ENCODE data around the gene SLC35G4.
"Not testable (repeated sequence)": the region's sequence is repeated elsewhere in the genome, so short reads cannot be mapped to it uniquely, and the experiment has no call there.

Gene SLC35G4

DNA sequence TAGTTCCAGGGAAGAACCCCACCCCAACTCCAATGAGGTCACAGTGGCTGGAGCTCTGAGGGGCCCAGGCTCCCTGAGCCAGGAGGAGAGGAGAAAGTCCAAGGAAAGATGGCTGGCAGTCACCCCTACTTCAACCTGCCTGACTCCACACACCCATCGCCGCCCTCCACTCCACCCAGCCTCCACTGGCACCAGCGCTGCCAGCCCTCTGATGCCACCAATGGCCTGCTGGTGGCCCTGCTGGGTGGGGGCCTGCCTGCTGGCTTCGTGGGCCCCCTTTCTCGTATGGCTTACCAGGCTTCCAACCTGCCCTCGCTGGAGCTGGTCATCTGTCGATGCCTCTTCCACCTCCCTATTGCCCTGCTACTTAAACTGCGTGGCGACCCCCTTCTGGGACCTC lies at the start of gene SLC35G4:
SLC35G4 (plus strand) TSS at position 109 of the 400 bp plus-strand sequence; CDS start at position 109, 0 bp downstream.
- DNase-seq, result not testable (repeated sequence)

- DNase-seq, result no peak
Observed at GRCh38 chr18:11561293-11561692, 48.1 kb upstream of the SLC35G4 start.

GRCh38 chr18:11565716-11566115 lies 43.7 kb upstream of the SLC35G4 start:
- DNase-seq, result no peak

- DNase-seq, result no peak
Observed at GRCh38 chr18:11566236-11566965, 43.0 kb upstream of the SLC35G4 start.

DNA sequence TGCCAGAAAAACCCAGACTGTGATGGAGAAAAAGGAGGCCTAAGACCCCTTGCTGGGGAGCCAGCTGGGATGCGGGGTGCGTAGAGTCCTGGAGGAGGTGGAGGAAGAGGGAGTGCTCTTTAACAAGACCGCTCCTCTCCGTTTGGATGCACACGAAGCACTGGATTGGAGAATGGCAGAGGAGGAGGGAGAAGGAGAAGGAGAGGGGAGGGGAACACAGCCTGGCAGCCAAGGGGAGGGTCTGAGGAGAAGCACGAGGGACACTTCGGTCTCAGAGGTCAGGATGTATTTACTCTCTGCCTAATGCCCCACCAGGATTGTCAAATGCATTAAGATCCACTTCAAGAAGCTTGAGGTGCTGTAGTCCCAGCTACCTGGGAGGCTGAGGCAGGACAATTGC lies 42.0 kb upstream of the SLC35G4 start:
- no peak for DNase-seq

GRCh38 chr18:11570073-11570588 lies 39.3 kb upstream of the SLC35G4 start:
- no peak for DNase-seq

DNA sequence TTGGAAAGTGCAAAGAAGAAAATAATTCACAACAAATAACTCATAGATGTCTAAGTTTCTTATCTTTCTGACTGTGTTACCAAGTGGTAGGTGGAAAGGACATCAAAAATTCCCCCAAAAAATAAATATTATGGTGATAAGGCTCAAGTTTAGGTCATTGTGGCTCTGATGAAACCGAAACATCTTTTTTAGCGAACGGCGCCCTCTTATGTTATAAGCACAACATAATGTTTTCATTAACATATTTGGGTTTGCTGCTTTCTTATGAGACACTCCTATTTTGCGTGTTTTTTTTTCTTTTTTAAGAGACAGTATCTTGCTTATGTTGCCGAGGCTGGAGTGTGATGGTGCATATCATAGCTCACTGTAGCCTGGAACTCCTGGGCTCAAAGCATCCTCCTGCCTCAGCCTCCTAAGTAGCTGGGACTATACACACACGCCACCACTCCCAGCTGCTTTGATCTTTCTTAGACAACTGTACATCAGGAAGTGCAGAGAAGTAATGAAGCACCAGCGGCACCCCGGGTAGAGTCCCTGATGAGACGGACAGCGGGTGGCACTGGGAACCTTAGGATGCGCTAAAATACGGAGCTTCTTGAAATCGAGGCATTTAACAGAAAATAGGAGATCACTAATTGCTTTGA lies 38.5 kb upstream of the SLC35G4 start:
- DNase-seq, result peak; percentile 42

DNA sequence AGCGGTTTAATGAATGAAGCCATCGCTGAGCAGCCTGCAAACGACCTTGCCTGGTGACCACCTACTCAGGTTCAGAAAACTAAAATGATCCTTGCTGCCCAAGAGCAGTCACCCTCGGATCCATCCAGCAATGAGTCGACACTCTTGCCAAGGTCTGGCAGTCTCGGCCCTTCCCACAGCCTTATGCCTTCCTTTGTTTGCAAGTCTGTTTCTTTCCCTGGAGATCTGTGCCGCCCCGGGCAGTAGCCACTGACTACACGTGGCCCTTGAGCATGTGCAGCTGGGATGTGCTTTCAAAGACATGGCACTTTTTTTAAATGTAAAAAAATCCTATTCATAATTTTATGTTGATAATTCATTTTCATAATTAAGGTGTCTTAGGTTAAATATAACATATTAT lies 37.2 kb upstream of the SLC35G4 start:
- DNase-seq, result no peak

DNA sequence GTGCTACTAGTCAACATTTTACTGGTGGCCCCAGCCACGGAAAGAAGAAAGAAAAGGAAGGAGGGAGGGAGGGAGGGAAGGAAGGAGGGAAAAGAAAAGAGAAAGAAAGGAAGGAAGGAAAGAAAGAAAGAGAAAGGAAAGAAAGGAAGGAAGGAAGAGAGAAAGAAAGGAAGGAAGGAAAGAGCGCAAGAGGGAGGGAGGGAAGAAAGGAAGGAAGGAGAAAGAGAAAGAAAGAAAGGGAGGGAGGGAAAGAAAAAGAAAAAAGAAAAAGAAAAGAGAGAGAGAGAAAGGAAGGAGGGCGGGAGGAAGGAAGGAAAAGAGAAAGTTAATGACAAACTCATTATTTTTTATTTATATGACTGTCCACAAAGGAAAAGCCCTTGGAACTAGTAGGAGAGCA lies 34.9 kb upstream of the SLC35G4 start:
- DNase-seq, result no peak

- no peak for DNase-seq
Observed at GRCh38 chr18:11577271-11578112, 31.9 kb upstream of the SLC35G4 start.

DNA sequence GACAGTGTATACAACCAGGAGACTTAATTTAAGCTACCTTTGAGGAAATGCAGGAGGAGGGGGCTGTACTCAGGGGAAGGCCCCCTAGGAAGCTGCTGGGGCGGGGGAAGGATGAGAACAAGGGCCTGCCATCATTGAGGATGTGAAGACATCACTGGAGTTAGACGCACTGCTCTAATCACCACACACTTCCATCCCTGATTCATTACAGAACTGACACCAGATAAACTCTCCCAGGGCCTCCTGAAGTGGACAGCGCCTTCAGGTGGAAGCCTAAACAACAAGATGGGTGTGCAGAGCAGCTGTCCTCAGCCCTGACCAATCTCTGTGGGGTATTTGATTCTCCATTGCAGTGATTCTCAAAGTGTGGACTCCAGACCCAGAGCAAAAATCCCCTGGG lies 30.6 kb upstream of the SLC35G4 start:
- no peak for DNase-seq

DNA sequence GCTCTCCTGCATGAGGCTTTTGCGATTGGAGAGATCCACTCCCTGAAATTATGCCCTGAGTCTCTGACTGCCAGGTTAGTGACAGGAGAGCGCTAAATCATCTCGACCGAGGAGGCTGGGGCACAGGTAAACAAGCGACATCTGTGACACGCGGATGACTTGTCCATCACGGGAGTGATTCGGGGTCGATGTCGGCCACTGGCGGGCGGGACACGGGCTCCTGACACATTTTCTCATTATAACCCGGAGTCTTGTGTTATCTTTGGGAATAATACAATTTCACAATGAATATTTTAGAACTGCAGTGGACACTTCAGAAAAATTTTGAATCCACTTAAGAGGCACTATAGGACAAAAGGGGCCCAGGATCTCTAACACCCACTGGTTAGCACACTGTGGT lies 29.5 kb upstream of the SLC35G4 start:
- no peak for DNase-seq

- DNase-seq, result no peak
Observed at GRCh38 chr18:11581286-11581685, 28.1 kb upstream of the SLC35G4 start.

GRCh38 chr18:11585596-11585995 lies 23.8 kb upstream of the SLC35G4 start:
- no peak for DNase-seq

DNA sequence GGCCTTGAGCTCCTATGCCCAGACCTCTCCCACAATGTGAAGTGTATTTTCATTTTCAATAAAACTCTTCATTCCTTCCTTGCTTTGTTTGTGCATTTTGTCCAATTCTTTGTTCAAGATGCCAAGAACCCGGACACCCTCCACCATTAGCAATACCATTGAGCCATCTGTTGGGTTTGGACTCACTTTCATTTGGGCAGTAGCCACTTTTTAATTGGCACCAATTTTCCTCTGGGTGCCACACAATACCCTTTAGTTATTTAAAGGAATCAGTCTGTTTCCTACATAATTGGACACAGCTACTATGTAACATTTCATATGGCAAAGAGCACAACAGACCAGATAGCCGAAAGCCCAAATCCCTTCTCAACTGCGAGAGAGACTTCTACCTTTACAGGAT lies 22.5 kb upstream of the SLC35G4 start:
- no peak for DNase-seq

DNA sequence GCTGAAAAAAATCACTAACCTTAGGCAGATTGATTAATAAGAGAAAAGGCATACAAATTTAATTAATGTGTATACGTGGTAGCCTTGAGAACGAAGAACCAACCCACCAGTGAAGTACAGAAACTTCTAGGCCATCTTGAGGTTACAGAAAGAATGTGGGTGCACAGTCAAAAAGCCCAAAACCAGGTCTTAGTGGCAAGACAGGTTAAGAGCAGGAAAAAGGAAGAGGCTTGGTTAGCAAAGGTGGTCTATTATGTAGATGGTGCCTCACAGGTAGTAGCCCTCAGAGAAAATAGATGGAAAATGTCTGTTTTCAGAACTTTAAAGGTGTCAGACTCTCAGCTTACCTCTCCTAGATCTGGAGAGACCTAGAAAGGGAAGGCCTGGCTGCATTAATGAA lies 22.0 kb upstream of the SLC35G4 start:
- no peak for DNase-seq

DNA sequence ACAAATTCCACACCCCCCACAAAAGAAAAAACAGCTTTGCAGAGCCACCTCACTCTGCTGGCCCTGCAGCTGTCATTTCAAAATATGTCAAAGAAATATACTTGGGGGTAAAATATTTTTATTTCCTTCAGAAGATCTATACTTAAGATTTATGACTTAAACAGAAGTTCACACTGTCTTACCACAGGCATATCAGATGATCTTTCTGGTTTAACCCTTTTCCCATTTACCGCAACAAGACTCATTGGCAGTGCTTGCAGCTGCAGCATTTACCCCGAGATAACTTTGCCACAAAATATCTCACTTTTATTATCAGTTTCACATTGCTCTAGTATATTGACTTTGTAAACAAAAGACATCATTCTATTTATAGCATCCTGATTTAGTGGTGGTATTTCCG lies 21.6 kb upstream of the SLC35G4 start:
- DNase-seq, result no peak

DNA sequence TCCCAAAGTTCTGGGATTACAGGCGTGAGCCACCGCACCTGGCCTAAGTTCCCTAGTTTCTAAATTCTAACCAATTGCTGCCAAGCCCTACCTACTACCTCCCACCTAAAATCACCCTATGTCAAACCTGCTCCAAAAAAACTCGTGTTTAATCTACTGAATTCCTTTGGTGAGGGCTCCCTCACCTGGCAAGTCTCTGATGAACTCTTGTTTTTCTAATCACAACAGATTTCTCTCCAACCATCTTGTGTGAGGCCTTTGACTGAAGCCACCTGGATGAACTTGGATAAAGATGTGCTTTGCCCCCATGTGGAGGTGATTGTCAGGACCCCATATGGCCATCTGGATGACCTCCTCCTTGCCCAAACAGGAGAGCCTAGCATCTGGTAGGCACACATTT lies 17.4 kb upstream of the SLC35G4 start:
- DNase-seq, result no peak

- DNase-seq, result no peak
Observed at GRCh38 chr18:11600321-11600720, 9.1 kb upstream of the SLC35G4 start.

GRCh38 chr18:11607906-11608305 lies 1.5 kb upstream of the SLC35G4 start:
- no peak for DNase-seq

GRCh38 chr18:11608618-11609017 lies 778 bp upstream of the SLC35G4 start:
- DNase-seq, result not testable (repeated sequence)

- not testable (repeated sequence) for DNase-seq
Observed at GRCh38 chr18:11613073-11613472, 3.7 kb downstream of the SLC35G4 start.

- DNase-seq, result not testable (repeated sequence)
Observed at GRCh38 chr18:11613611-11614010, 4.2 kb downstream of the SLC35G4 start.
